Body of pancreas (tissue), 4 donors: ENCODE data around the gene CLECL1.
"Not testable (repeated sequence)": the region's sequence is repeated elsewhere in the genome, so short reads cannot be mapped to it uniquely, and the experiment has no call there.

ENCODE experiments used
- POLR2A ChIP-seq, 3 donors: fragments of 450-650 bp; IDR thresholded peaks; one replicate each; pipeline ENCODE4 v1.6.1; 2016; ENCODE audit warnings: antibody characterized with exemption in 3 of 3, mild to moderate bottlenecking in 2 of 3
- TF ChIP-seq, protein P1 (sequence below), 7 experiments: fragments of 450-650 bp in 4 of 7; fragments of 200-600 bp in 3 of 7; sonication (generic) in 3 of 7; IDR thresholded peaks; one replicate each; pipeline ENCODE4 v1.5.1; 2016 to 2019; ENCODE audit warnings: antibody characterized with exemption in 7 of 7

DNA sequence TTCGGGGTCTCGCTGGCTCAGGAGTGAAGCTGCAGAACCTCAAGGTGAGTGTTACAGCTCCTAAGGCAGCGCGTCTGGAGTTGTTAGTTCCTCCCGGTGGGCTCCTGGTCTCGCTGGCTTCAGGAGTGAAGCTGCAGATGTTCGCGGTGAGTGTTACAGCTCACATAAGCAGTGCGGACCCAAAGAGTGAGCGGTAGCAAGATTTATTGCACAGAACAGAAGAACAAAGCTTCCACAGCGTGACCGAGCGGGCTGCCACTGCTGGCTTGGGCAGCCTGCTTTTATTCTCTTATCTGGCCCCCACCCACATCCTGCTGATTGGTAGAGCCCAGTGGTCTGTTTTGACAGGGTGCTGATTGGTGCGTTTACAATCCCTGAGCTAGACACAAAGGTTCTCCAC is 6.0 kb upstream of the CLECL1 start:
- TF ChIP-seq, protein P1, sequence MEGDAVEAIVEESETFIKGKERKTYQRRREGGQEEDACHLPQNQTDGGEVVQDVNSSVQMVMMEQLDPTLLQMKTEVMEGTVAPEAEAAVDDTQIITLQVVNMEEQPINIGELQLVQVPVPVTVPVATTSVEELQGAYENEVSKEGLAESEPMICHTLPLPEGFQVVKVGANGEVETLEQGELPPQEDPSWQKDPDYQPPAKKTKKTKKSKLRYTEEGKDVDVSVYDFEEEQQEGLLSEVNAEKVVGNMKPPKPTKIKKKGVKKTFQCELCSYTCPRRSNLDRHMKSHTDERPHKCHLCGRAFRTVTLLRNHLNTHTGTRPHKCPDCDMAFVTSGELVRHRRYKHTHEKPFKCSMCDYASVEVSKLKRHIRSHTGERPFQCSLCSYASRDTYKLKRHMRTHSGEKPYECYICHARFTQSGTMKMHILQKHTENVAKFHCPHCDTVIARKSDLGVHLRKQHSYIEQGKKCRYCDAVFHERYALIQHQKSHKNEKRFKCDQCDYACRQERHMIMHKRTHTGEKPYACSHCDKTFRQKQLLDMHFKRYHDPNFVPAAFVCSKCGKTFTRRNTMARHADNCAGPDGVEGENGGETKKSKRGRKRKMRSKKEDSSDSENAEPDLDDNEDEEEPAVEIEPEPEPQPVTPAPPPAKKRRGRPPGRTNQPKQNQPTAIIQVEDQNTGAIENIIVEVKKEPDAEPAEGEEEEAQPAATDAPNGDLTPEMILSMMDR (IDR thresholded peaks at IDR 0.05): not testable (repeated sequence)
- TF ChIP-seq POLR2A (IDR thresholded peaks at IDR 0.05): not testable (repeated sequence)
